OCI-LY3 (cell line): ENCODE measurements around the gene NUP210L.

Source experiments
- H2AFZ ChIP-seq: fragments of 200-600, 300-600 bp; shearing (Covaris generic); 2 replicates; pipeline ENCODE4 v1.6.0; 2014; ENCODE audit warnings: antibody characterized with exemption, low read depth, low read length
- H3K27ac ChIP-seq: fragments of 200-600, 300-600 bp; sonication (generic); 2 replicates; pipeline ENCODE4 v1.5.1; 2014; ENCODE audit warnings: mild to moderate bottlenecking, low read length, moderate library complexity, mixed read lengths
- H3K27me3 ChIP-seq: fragments of 200-600, 300-600 bp; sonication (generic); 2 replicates; pipeline ENCODE4 v1.6.1; 2014; ENCODE audit warnings: low read depth, low read length, mixed read lengths
- H3K36me3 ChIP-seq: fragments of 200-600, 300-600 bp; sonication (generic); replicated peaks from 2 replicates; pipeline ENCODE3; 2014; ENCODE audit warnings: low read depth, low read length, mixed read lengths
- H3K4me1 ChIP-seq: fragments of 300-600, 200-600 bp; sonication (generic); 2 replicates; pipeline ENCODE4 v1.6.1; 2014; ENCODE audit warnings: low read length, mixed read lengths
- H3K4me2 ChIP-seq: fragments of 200-600, 300-600 bp; sonication (generic); 2 replicates; pipeline ENCODE4 v1.6.1; 2014; ENCODE audit warnings: low read length, mixed read lengths
- H3K4me3 ChIP-seq: fragments of 300-600, 200-600 bp; sonication (generic); 2 replicates; pipeline ENCODE4 v1.5.1; 2014; ENCODE audit warnings: antibody characterized with exemption, mild to moderate bottlenecking, low read length, moderate library complexity
- H3K79me2 ChIP-seq: fragments of 300-600, 200-600 bp; shearing (Covaris generic); 2 replicates; pipeline ENCODE4 v1.6.1; 2014; ENCODE audit warnings: mild to moderate bottlenecking, low read length, mixed read lengths
- H3K9ac ChIP-seq: fragments of 300-600, 200-600 bp; shearing (Covaris generic); 2 replicates; pipeline ENCODE4 v1.6.0; 2014; ENCODE audit warnings: mild to moderate bottlenecking, low read length, moderate library complexity
- H3K9me3 ChIP-seq: fragments of 200-600, 300-600 bp; shearing (Covaris generic); 2 replicates; pipeline ENCODE4 v1.6.1; 2014; ENCODE audit warnings: low read length, mixed read lengths; ENCODE audit not compliant: insufficient read depth
- H4K20me1 ChIP-seq: fragments of 200-600, 300-600 bp; sonication (generic); 2 replicates; pipeline ENCODE4 v1.6.1; 2016; ENCODE audit warnings: low read length, mixed read lengths; ENCODE audit not compliant: insufficient read depth
- EZH2phosphoT487 ChIP-seq: fragments of 200-600 bp; shearing (Covaris generic); IDR thresholded peaks from 2 replicates; pipeline ENCODE4 v1.6.1; 2018; ENCODE audit warnings: antibody characterized with exemption, mixed run types, low read depth
- TF ChIP-seq, protein P1 (sequence below): fragments of 200-600, 300-600 bp; sonication (generic); IDR thresholded peaks from 2 replicates; pipeline ENCODE4 v1.5.1; 2014; ENCODE audit warnings: antibody characterized with exemption, low read length, low read depth

NUP210L gene

DNA sequence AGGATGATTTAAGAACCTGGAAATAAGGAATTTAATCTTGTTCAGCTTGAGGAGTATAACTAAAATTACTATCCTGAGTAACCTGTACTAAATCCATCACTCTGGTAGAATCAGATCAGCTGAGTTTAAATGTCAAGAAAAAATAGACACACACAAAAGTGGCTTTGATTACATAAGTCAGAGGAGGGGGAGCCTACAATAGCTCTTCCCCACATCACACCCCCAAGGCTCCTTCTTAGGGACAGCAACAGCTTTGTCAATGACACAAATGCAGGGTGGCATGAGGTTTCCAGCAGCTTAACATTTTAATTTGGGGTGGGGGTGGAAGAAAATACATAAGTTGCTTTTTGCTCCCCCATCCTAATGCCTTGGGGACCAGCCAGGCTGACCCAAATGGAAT is 12.6 kb upstream of the NUP210L start:
- Histone ChIP-seq H3K4me2 (no peak overlapping the region), H3K27me3 (no peaks in the 10 kb centered on the region), H3K36me3 (peaks cover 84% of the 10 kb centered on the region), H3K79me2 (peaks cover 44% of the 10 kb centered on the region), H3K27ac (no peak overlapping the region), H3K9ac (no peak overlapping the region), H4K20me1 (peaks cover 24% of the 10 kb centered on the region; the same call in 1 of the 2 replicates), H3K4me3 (no peak overlapping the region), H3K9me3 (no peaks in the 10 kb centered on the region), H2AFZ (no peak overlapping the region), H3K4me1 (no peaks in the 10 kb centered on the region)
- no peak for TF ChIP-seq EZH2phosphoT487
- TF ChIP-seq, protein P1, sequence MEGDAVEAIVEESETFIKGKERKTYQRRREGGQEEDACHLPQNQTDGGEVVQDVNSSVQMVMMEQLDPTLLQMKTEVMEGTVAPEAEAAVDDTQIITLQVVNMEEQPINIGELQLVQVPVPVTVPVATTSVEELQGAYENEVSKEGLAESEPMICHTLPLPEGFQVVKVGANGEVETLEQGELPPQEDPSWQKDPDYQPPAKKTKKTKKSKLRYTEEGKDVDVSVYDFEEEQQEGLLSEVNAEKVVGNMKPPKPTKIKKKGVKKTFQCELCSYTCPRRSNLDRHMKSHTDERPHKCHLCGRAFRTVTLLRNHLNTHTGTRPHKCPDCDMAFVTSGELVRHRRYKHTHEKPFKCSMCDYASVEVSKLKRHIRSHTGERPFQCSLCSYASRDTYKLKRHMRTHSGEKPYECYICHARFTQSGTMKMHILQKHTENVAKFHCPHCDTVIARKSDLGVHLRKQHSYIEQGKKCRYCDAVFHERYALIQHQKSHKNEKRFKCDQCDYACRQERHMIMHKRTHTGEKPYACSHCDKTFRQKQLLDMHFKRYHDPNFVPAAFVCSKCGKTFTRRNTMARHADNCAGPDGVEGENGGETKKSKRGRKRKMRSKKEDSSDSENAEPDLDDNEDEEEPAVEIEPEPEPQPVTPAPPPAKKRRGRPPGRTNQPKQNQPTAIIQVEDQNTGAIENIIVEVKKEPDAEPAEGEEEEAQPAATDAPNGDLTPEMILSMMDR, result no peak

DNA sequence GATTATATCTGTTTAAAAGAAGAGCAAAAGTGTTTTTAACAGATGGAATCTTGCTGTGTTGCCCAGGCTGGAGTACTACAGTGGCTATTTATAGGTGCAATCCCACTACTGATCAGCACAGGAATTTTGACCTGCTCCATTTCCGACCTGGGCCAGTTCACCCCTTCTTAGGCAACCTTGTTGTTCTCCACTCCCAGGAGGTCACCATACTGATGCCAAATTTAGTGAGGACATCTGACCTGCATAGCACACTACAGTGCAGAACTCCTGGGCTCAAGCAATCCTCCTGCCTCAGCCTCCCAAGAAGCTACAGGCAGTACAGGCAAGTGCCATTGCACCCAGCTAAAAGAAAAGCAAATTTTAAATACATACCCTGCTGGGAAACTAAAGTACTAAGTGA is 11.3 kb upstream of the NUP210L start:
- no peak overlapping the region for H3K4me2 ChIP-seq
- H3K27me3 ChIP-seq, result no peaks in the 10 kb centered on the region
- H3K9me3 ChIP-seq, result no peaks in the 10 kb centered on the region
- no peak overlapping the region for H3K9ac ChIP-seq
- no peak for TF ChIP-seq EZH2phosphoT487
- TF ChIP-seq, protein P1, result no peak
- H3K79me2 ChIP-seq, result peaks cover 34% of the 10 kb centered on the region
- peaks cover 12% of the 10 kb centered on the region; the same call in 1 of the 2 replicates for H4K20me1 ChIP-seq
- no peak overlapping the region for H3K4me3 ChIP-seq
- no peak overlapping the region for H3K27ac ChIP-seq
- no peaks in the 10 kb centered on the region for H3K4me1 ChIP-seq
- peaks cover 80% of the 10 kb centered on the region for H3K36me3 ChIP-seq
- no peak overlapping the region for H2AFZ ChIP-seq

DNA sequence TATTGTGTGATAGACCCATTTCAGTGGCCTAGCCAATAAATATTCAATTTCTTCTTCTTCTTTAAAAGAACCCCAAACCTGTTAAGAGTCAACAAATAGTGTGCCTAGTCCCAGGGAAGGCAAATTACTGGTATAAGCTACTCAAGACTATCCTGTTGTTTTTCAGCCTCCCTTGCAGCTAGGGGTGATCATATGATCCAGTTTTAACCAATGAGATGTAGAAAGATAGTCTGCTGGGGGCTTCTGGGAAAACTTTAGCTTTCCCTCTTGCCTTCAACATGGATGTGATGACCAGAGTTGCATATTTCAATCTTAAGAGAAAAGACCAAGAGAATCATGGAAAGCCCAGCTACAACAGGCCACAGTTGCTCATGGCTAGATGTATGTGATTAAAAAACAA is 4.7 kb upstream of the NUP210L start:
- H3K4me3 ChIP-seq, result no peak overlapping the region
- TF ChIP-seq, protein P1, result no peak
- no peak for TF ChIP-seq EZH2phosphoT487
- H3K4me1 ChIP-seq, result peaks cover 17% of the 10 kb centered on the region
- H3K27ac ChIP-seq, result no peak overlapping the region
- H4K20me1 ChIP-seq, result peaks cover 31% of the 10 kb centered on the region
- H3K9me3 ChIP-seq, result no peaks in the 10 kb centered on the region
- peaks cover 77% of the 10 kb centered on the region for H3K36me3 ChIP-seq
- no peak overlapping the region for H3K9ac ChIP-seq
- no peaks in the 10 kb centered on the region for H3K27me3 ChIP-seq
- H3K4me2 ChIP-seq, result no peak overlapping the region
- H2AFZ ChIP-seq, result no peak overlapping the region
- peaks cover 30% of the 10 kb centered on the region for H3K79me2 ChIP-seq

DNA sequence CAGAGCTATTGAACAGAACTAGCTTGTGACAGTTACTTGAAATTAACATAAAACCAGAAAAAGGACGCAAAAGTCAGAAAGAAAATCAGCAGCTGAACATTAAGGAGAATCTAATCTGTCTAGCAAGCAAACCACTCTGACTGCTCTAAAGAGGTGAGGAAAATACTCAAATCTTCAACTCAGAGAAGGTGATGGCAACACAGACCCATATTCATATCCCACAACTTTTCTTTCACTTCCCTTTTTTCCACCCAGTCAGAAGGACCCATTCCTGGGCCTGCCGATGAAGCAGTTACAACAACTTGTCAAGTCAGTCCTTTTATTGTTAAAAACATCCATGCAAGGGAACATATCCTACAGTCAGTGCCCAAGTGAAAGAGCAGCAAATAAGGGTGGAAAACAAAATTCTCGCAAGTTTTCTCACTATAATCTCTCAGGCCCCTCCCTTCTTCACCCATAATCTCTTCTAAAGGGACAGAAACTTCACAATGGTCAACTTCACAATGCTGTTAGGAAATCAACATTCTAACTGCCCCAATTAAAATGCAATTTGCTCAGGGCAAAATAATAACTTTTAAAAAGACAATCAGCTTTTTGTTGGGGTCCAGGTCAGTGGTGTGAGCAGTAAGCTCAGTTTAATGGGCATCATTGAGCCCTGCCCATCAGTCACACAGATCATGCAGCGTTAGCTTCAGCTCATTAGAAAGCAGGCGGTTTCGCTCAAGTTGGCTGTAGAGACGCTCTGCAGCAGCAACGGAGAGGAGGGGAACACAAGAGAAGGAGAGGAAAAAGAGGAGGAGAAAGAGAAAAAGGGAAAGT is 3.6 kb upstream of the NUP210L start:
- H3K27ac ChIP-seq, result peak overlapping the region; percentile 25

More for the DNA sequence above, 3.6 kb upstream of the NUP210L start:
- Histone ChIP-seq H3K36me3 (peaks cover 73% of the 10 kb centered on the region), H3K79me2 (peaks cover 23% of the 10 kb centered on the region), H3K9me3 (no peaks in the 10 kb centered on the region), H4K20me1 (peaks cover 31% of the 10 kb centered on the region), H3K4me2 (no peak overlapping the region), H2AFZ (no peak overlapping the region), H3K4me3 (no peak overlapping the region), H3K9ac (no peak overlapping the region), H3K4me1 (peaks cover 17% of the 10 kb centered on the region), H3K27me3 (no peaks in the 10 kb centered on the region)
- no peak for TF ChIP-seq EZH2phosphoT487
- TF ChIP-seq, protein P1, result no peak
